Cardiac fibroblast (primary cell): ENCODE data around the gene IL11.

Experiments used
- DNase-seq, 2 donors: peaks; one replicate each; pipeline versions ENCODE4 v3.0.0 to v3.0.0-alpha.2; 2010; ENCODE audit warnings: low read depth in 2 of 2
- H3K4me3 ChIP-seq, 2 donors: replicated peaks in 1 of 2; 1 replicate in 1 of 2; 2 replicates in 1 of 2; pipeline ENCODE4 v1.5.1; 2011; ENCODE audit warnings: low read depth in 2 of 2, low read length in 2 of 2, mild to moderate bottlenecking in 2 of 2, moderate library complexity in 1 of 2
- CTCF ChIP-seq: IDR thresholded peaks from one replicate; pipeline ENCODE4 v1.5.1; 2011; ENCODE audit warnings: low read depth, mild to moderate bottlenecking, low read length, inconsistent platforms

The IL11 gene

GRCh38 chr19:55347442-55348009, 22.7 kb downstream of the IL11 start:
- H3K4me3 ChIP-seq = no peak overlapping the region
- DNase-seq = no peak
- no peak for TF ChIP-seq CTCF

GRCh38 chr19:55346725-55347441, 23.4 kb downstream of the IL11 start:
- no peak for DNase-seq
- no peak overlapping the region for H3K4me3 ChIP-seq
- TF ChIP-seq CTCF = no peak

GRCh38 chr19:55345818-55346724, 24.2 kb downstream of the IL11 start:
- no peak for TF ChIP-seq CTCF
- no peak overlapping the region for H3K4me3 ChIP-seq
- DNase-seq = peak in 1 of 2 donors; percentile 51

- no peak overlapping the region for H3K4me3 ChIP-seq
- no peak for TF ChIP-seq CTCF
- no peak for DNase-seq
Observed at GRCh38 chr19:55345101-55345817, 25.0 kb downstream of the IL11 start.

GRCh38 chr19:55344444-55344843, 25.8 kb downstream of the IL11 start:
- DNase-seq = no peak
- H3K4me3 ChIP-seq = no peak overlapping the region
- TF ChIP-seq CTCF = no peak
